Adipocyte (in vitro differentiated cells): ENCODE results near the gene RRP8.

Source experiments
- DNase-seq: peaks from one replicate; pipeline ENCODE4 v3.0.0-alpha.2; 2015; ENCODE audit warnings: low read depth
- H3K27me3 ChIP-seq: replicated peaks from 2 replicates; pipeline ENCODE4 v1.7.0; 2013; ENCODE audit warnings: mild to moderate bottlenecking, low read length, moderate library complexity; ENCODE audit not compliant: control insufficient read depth, insufficient read depth
- H3K36me3 ChIP-seq: 2 replicates; pipeline ENCODE4 v1.7.0; 2013; ENCODE audit warnings: low read length, mild to moderate bottlenecking, moderate library complexity; ENCODE audit not compliant: control insufficient read depth, insufficient read depth, severe bottlenecking
- H3K4me1 ChIP-seq: 2 replicates; pipeline ENCODE4 v1.7.0; 2013; ENCODE audit warnings: mild to moderate bottlenecking, low read length, moderate library complexity; ENCODE audit not compliant: control insufficient read depth, insufficient read depth
- H3K4me3 ChIP-seq: 2 replicates; pipeline ENCODE4 v1.7.0; 2013; ENCODE audit warnings: mild to moderate bottlenecking, low read length, moderate library complexity
- H3K9ac ChIP-seq: 2 replicates; pipeline ENCODE4 v1.7.0; 2013; ENCODE audit warnings: mild to moderate bottlenecking, low read length, moderate library complexity
- H3K9me3 ChIP-seq: 2 replicates; pipeline ENCODE4 v1.7.0; 2013; ENCODE audit warnings: mild to moderate bottlenecking, low read length, moderate library complexity; ENCODE audit not compliant: control insufficient read depth

RRP8 gene

GRCh38 chr11:6557761-6558674, 45.4 kb downstream of the RRP8 start:
- DNase-seq, result no peak
- Histone ChIP-seq H3K27me3 (no peaks in the 10 kb centered on the region), H3K9me3 (no peaks in the 10 kb centered on the region), H3K9ac (no peak overlapping the region), H3K36me3 (peaks cover 3% of the 10 kb centered on the region), H3K4me1 (no peaks in the 10 kb centered on the region), H3K4me3 (no peak overlapping the region)

DNA sequence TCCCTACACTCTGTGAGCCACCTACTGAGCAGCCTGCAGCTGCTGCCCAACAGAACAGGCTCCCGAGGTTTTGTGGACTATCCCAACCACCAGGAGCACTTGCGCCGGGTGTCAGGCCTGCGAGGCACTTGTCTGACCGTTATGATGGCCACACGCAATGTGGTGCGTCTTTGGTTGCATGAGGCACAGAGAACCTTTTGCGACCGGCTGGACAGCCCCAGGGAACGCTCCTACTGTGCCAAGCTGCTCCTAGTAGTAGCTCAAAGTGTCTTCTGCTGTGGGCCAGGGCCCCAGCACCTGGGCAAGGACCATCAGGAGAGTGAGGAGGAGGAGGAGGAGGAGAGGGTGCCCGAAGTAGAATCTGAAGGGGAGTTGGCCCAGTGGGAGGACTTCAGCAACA, 46.4 kb downstream of the RRP8 start:
- Histone ChIP-seq H3K4me1 (no peaks in the 10 kb centered on the region), H3K27me3 (no peaks in the 10 kb centered on the region), H3K9me3 (no peaks in the 10 kb centered on the region), H3K36me3 (peaks cover 3% of the 10 kb centered on the region), H3K4me3 (no peak overlapping the region), H3K9ac (no peak overlapping the region)
- DNase-seq, result no peak

- Histone ChIP-seq H3K36me3 (peaks cover 3% of the 10 kb centered on the region), H3K27me3 (no peaks in the 10 kb centered on the region), H3K9ac (no peak overlapping the region), H3K9me3 (no peaks in the 10 kb centered on the region), H3K4me3 (no peak overlapping the region), H3K4me1 (no peaks in the 10 kb centered on the region)
- no peak for DNase-seq
Measured at GRCh38 chr11:6556139-6556949, 47.1 kb downstream of the RRP8 start.

DNA sequence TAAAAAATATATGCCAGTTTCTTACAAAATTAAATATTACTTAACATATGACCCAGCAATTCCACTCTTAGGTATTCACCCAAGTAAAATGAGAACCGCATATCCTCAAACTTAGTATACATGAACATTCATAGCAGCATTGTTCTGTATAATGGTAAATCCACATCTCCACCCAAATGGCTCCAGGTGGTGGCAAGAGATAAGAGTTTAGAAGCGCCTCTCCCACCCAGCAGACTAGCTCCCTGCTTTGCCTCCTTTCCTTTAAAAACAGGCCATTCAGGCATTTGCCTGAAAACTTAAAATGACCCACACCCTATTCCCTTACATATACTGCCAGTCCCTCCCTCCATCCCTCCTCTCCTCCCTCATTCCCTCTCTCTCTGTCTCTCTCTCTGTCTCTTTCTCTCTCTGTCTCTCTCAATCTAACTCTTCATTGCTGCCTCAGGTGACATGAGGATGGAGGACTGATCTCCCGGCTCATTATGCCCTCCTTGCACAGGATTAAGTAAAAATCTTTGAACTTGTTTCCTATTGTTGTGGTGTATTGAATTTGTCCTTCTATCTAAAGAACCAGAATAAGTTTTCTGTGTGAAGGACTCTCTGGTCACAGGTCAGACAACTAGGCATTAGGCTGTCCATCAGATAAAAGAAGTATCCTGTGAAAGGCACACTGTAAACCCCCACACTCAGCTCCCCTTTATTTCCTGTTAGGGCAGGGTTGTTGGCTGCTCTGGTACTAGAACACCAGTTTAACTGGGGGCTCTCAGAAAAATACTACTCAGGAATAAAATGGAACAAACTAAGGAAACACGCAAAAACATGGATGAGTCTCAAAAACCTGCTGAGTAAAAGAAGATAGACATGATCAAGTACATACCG, 48.3 kb downstream of the RRP8 start:
- H3K4me3 ChIP-seq, result no peak overlapping the region
- no peaks in the 10 kb centered on the region for H3K4me1 ChIP-seq
- no peak overlapping the region for H3K9ac ChIP-seq
- H3K27me3 ChIP-seq, result no peaks in the 10 kb centered on the region
- no peaks in the 10 kb centered on the region for H3K9me3 ChIP-seq
- peaks cover 3% of the 10 kb centered on the region for H3K36me3 ChIP-seq
- DNase-seq, result no peak

- H3K9ac ChIP-seq, result no peak overlapping the region
- H3K27me3 ChIP-seq, result no peaks in the 10 kb centered on the region
- H3K9me3 ChIP-seq, result no peaks in the 10 kb centered on the region
- peaks cover 3% of the 10 kb centered on the region for H3K36me3 ChIP-seq
- no peak overlapping the region for H3K4me3 ChIP-seq
- H3K4me1 ChIP-seq, result no peaks in the 10 kb centered on the region
- no peak for DNase-seq
Measured at GRCh38 chr11:6553634-6554033, 49.8 kb downstream of the RRP8 start.

GRCh38 chr11:6548641-6549040, 54.8 kb downstream of the RRP8 start:
- no peaks in the 10 kb centered on the region for H3K4me1 ChIP-seq
- no peak overlapping the region for H3K4me3 ChIP-seq
- no peaks in the 10 kb centered on the region for H3K9me3 ChIP-seq
- H3K36me3 ChIP-seq, result peaks cover 20% of the 10 kb centered on the region
- no peaks in the 10 kb centered on the region for H3K27me3 ChIP-seq
- no peak overlapping the region for H3K9ac ChIP-seq
- DNase-seq, result no peak

DNA sequence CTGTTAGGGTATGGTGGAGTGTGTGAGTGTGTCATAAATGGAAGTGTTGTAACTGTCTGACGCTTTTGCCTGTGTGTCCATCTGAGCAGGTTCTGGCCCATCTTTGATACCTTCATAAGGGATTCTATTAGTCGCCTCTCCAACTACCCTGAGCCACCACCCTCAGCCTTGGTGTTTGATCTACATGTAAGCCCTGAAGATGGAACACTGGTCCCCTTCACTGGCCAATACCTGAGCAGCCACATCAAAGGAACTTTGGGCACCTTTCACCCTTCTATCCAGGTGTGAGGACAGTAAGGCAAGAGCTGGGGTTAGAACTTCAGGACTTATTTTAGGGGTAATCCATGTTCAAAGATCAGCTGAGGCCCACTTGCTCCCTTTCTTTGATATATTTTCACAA, 55.3 kb downstream of the RRP8 start:
- H3K9me3 ChIP-seq, result no peaks in the 10 kb centered on the region
- DNase-seq, result no peak
- H3K4me3 ChIP-seq, result no peak overlapping the region
- H3K27me3 ChIP-seq, result no peaks in the 10 kb centered on the region
- peaks cover 20% of the 10 kb centered on the region for H3K36me3 ChIP-seq
- no peak overlapping the region for H3K9ac ChIP-seq
- H3K4me1 ChIP-seq, result no peaks in the 10 kb centered on the region

GRCh38 chr11:6547177-6547576, 56.2 kb downstream of the RRP8 start:
- no peaks in the 10 kb centered on the region for H3K9me3 ChIP-seq
- H3K36me3 ChIP-seq, result peaks cover 20% of the 10 kb centered on the region
- no peak overlapping the region for H3K4me3 ChIP-seq
- no peak overlapping the region for H3K9ac ChIP-seq
- no peaks in the 10 kb centered on the region for H3K27me3 ChIP-seq
- no peaks in the 10 kb centered on the region for H3K4me1 ChIP-seq
- DNase-seq, result no peak

DNA sequence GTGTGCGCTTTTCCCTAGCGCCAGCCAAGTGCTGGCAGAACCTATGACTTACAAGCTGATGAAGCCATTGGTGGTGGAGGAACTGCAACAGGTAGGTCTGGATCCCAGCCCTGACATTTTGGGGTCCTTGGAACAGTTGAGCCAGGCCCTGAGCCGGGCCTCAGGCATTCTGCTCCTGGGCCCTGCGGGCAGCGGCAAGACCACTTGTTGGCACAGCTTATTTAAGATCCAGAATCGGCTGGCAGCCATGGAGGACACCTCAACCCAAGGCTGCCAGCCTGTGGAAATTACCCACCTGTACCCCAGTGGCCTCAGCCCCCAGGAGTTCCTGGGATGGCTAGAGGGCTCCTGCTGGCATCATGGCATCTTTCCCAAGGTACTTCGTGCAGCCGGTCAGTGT, 56.7 kb downstream of the RRP8 start:
- Histone ChIP-seq H3K9me3 (no peaks in the 10 kb centered on the region), H3K27me3 (no peaks in the 10 kb centered on the region), H3K4me3 (no peak overlapping the region), H3K36me3 (peaks cover 20% of the 10 kb centered on the region), H3K4me1 (no peaks in the 10 kb centered on the region), H3K9ac (no peak overlapping the region)
- no peak for DNase-seq

DNA sequence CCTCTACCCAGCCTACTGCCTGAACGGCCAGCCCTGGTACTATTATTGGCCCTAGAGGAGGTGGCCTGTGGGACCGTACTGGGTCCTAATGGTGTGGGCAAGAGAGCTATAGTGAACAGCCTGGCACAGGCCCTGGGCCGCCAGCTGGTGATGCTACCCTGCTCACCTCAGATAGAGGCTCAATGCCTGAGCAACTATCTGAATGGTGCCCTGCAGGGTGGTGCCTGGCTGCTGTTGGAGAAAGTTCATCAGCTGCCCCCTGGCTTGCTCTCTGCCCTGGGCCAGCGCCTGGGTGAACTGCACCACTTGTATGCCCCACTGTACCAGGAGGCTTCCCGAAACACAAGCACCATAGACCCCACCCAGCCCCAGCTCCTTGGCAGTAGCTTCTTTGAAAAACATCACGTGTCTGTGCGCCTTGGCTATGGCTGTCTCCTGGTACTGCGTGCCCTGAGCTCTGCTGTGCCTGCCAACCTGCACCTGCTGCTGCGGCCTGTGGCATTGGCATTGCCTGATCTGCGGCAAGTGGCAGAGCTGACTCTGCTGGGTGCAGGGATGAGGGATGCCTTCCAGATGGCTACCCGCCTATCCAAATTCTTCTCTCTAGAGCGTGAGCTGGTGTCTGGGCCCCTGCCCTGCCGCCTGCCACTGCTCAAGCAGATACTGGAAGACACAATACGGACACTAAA, 57.4 kb downstream of the RRP8 start:
- no peak overlapping the region for H3K4me3 ChIP-seq
- H3K9me3 ChIP-seq, result no peaks in the 10 kb centered on the region
- H3K4me1 ChIP-seq, result no peaks in the 10 kb centered on the region
- H3K27me3 ChIP-seq, result no peaks in the 10 kb centered on the region
- peaks cover 20% of the 10 kb centered on the region for H3K36me3 ChIP-seq
- H3K9ac ChIP-seq, result no peak overlapping the region
- DNase-seq, result no peak
